GM18867 (cell line): Measurements from ENCODE around the gene BCAS4.
"Not testable (repeated sequence)": the region's sequence is repeated elsewhere in the genome, so short reads cannot be mapped to it uniquely, and the experiment has no call there.

Source experiments
- ATAC-seq: cut with Tn5 transposase; IDR thresholded peaks from one replicate; pipeline ENCODE4 v1.9.1; 2021; ENCODE audit warnings: mild to moderate bottlenecking, moderate library complexity; ENCODE audit not compliant: unreplicated experiment

The BCAS4 gene

GRCh38 chr20:50872560-50873425, 77.9 kb downstream of the BCAS4 start:
- no peak for ATAC-seq

GRCh38 chr20:50873585-50873984, 78.7 kb downstream of the BCAS4 start:
- no peak for ATAC-seq

GRCh38 chr20:50874111-50874757, 79.4 kb downstream of the BCAS4 start:
- ATAC-seq, result no peak

GRCh38 chr20:50874758-50875665, 80.2 kb downstream of the BCAS4 start:
- no peak for ATAC-seq

GRCh38 chr20:50876063-50876685, 81.3 kb downstream of the BCAS4 start:
- ATAC-seq, result no peak

GRCh38 chr20:50876816-50877215, 82.0 kb downstream of the BCAS4 start:
- ATAC-seq, result no peak

GRCh38 chr20:50877232-50877743, 82.4 kb downstream of the BCAS4 start:
- no peak for ATAC-seq

GRCh38 chr20:50879649-50880550, 85.0 kb downstream of the BCAS4 start:
- no peak for ATAC-seq

GRCh38 chr20:50881759-50882424, 87.0 kb downstream of the BCAS4 start:
- not testable (repeated sequence) for ATAC-seq

GRCh38 chr20:50883856-50884255, 89.0 kb downstream of the BCAS4 start:
- no peak for ATAC-seq

GRCh38 chr20:50885068-50885467, 90.2 kb downstream of the BCAS4 start:
- ATAC-seq, result no peak

GRCh38 chr20:50885781-50886180, 90.9 kb downstream of the BCAS4 start:
- no peak for ATAC-seq

GRCh38 chr20:50886184-50886790, 91.4 kb downstream of the BCAS4 start:
- no peak for ATAC-seq

- ATAC-seq, result no peak
These were observed 92.7 kb downstream of the BCAS4 start for GRCh38 chr20:50887576-50887975.

GRCh38 chr20:50891138-50891537, 96.3 kb downstream of the BCAS4 start:
- no peak for ATAC-seq

- ATAC-seq, result no peak
These were observed 97.5 kb downstream of the BCAS4 start for GRCh38 chr20:50892394-50892793.

GRCh38 chr20:50893620-50894019, 98.8 kb downstream of the BCAS4 start:
- ATAC-seq, result no peak

GRCh38 chr20:50895111-50895830, 100.4 kb downstream of the BCAS4 start:
- no peak for ATAC-seq
